Psoas muscle (tissue), 8 donors: ENCODE measurements around the gene AK9. TPM values are rescaled to one million over a fixed set of nuclear protein-coding genes. Genes with fewer than 3 reads are reported as not detected.
A peak's percentile ranks its signal among the peaks of the same experiment; 100 is the strongest.

Source experiments
- ATAC-seq, 4 donors: fragments of 200-7000 bp; cut with Tn5 transposase; one replicate each; pipeline ENCODE4 v1.9.1; 2020; ENCODE audit warnings: moderate library complexity in 3 of 4, mild to moderate bottlenecking in 2 of 4
- DNase-seq, 2 donors: peaks; one replicate each; pipeline ENCODE4 v3.0.0-alpha.2; 2020
- H3K27ac ChIP-seq: fragments of 200-600 bp; one replicate; pipeline ENCODE4 v1.8.0; 2022
- H3K27me3 ChIP-seq, 3 donors: fragments of 200-600 bp in 1 of 3; one replicate each; pipeline versions ENCODE4 v1.6.1 to v1.8.0; 2013 to 2022; ENCODE audit warnings: low read length in 2 of 3, mild to moderate bottlenecking in 2 of 3, moderate library complexity in 1 of 3; ENCODE audit not compliant: insufficient read depth in 3 of 3
- H3K36me3 ChIP-seq, 2 donors: fragments of 200-600 bp in 1 of 2; one replicate each; pipeline versions ENCODE4 v1.6.1 to v1.8.0; 2013 to 2022; ENCODE audit warnings: low read depth in 1 of 2, mild to moderate bottlenecking in 1 of 2, moderate library complexity in 1 of 2; ENCODE audit not compliant: insufficient read depth in 1 of 2
- H3K4me1 ChIP-seq: fragments of 200-600 bp; one replicate; pipeline ENCODE4 v1.8.0; 2022
- H3K4me3 ChIP-seq: fragments of 200-600 bp; one replicate; pipeline ENCODE4 v1.8.0; 2022; ENCODE audit warnings: mild to moderate bottlenecking
- H3K9me3 ChIP-seq: fragments of 200-600 bp; one replicate; pipeline ENCODE4 v1.8.0; 2022
- WGBS, 3 donors: extraction: QIAGEN DNeasy Blood & Tissue Kit; methylation state at CpG; one replicate each; pipeline versions ENCODE4 v1.1.6 to v1.1.7; 2013; 5-methylcytosine and 5-hydroxymethylcytosine counted together
- intact Hi-C, 2 donors: fragments of 100-400 bp; cut with DNase I; formaldehyde crosslinking; loops; one replicate each; pipeline versions ENCODE4 v1.11.0 to v1.14.2; 2022
- polyA plus RNA-seq, 3 donors: library from polyadenylated mRNA; stranded (reverse); fragments of 200-250 nt; gene quantifications; one replicate each; pipeline ENCODE4 v1.2.3, GENCODE V29; 2013
- total RNA-seq, 4 donors: library from RNA; stranded (reverse); fragmentation: NEBNext Ultra II Directional in 2 of 4; extraction: Animal tissue kit (Norgen Biotek cat#: 25700) in 2 of 4; gene quantifications; one replicate each; pipeline versions ENCODE4 v1.2.1 to v1.2.4, GENCODE V29; 2021 to 2023
- TF ChIP-seq, protein P1 (sequence below): fragments of 200-600 bp; IDR thresholded peaks from one replicate; pipeline ENCODE4 v1.8.0; 2022; ENCODE audit warnings: antibody characterized with exemption
- donor health status: healthy with polysubstance abuse.
- donor health status: DM: no; HTN: no; CAD: no; lungs with moderate emphysema.
- donor health status: Bipolar disorder and iron deficiency.
- donor health status: healthy.
- donor health status: DM: yes; HTN: yes; CAD: no.
- donor health status: DM: no; HTN: no; CAD: no.
- donor health status: DM: no; HTN: no; CAD: no.
- donor health status: DM: yes; HTN: yes; CAD: no.

AK9 gene
- total and polyA plus RNA-seq, 7 donors: 2.0 to 7.4 (median 5.3) TPM

DNA sequence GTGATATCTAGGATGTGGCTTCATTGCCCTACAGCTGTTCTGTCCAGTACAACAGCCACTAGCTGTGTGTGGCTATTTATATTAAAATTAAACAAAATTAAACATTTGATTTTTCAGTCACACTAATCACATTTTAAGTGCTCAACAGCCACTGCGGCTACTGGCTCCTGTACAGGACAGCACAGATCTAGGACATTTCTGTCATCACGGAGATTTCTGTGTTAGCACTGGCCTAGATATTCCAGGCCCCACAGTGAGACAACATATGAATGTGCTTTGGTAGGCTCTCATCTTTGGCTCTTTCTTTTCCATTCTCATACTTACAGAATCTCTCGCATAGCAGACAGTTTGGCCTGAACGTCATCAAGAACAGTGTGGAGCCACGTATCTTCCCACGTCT is 159.6 kb downstream of the AK9 start:
- ATAC-seq (no peak), DNase-seq (no peak)
- no peaks in the 10 kb centered on the region for H3K27me3 ChIP-seq
- H3K27ac ChIP-seq: no peak overlapping the region
- peaks cover 0 to 4% of the 10 kb centered on the region in 2 donors for H3K36me3 ChIP-seq
- H3K4me3 ChIP-seq: no peak overlapping the region
- 69 to 86% (median 79%) methylated on average over 6 of the region's 6 CpGs for WGBS, 3 donors
- H3K4me1 ChIP-seq: no peaks in the 10 kb centered on the region
- intact Hi-C loops: no loop called here
- TF ChIP-seq, protein P1, sequence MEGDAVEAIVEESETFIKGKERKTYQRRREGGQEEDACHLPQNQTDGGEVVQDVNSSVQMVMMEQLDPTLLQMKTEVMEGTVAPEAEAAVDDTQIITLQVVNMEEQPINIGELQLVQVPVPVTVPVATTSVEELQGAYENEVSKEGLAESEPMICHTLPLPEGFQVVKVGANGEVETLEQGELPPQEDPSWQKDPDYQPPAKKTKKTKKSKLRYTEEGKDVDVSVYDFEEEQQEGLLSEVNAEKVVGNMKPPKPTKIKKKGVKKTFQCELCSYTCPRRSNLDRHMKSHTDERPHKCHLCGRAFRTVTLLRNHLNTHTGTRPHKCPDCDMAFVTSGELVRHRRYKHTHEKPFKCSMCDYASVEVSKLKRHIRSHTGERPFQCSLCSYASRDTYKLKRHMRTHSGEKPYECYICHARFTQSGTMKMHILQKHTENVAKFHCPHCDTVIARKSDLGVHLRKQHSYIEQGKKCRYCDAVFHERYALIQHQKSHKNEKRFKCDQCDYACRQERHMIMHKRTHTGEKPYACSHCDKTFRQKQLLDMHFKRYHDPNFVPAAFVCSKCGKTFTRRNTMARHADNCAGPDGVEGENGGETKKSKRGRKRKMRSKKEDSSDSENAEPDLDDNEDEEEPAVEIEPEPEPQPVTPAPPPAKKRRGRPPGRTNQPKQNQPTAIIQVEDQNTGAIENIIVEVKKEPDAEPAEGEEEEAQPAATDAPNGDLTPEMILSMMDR: no peak
- no peaks in the 10 kb centered on the region for H3K9me3 ChIP-seq

DNA sequence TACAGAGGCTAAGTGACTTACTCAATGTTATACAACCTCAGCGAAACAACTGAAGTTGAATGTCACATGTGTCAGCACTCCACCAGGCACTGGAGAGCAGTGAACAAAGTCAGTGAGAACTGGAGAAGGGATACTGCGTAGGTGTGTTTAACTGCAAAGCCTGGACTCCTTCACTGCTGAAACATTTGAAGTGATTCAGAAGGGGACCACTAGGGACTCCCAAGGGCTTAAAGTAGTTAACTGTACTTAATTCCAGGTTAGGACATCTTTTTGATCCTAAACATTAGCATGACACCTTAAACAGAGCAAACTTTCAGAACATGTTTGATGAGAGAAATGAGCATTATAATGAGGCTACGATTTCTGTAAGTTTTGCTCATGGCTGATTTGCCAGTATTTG is 163.0 kb downstream of the AK9 start:
- intact Hi-C loops: loop anchor here (5.0 to 10.0 kb wide), 2 partner anchors 509 to 527 kb away; no protein-coding TSS in a partner anchor
- DNase-seq (no peak), ATAC-seq (no peak)
- Histone ChIP-seq H3K4me1 (no peaks in the 10 kb centered on the region), H3K4me3 (no peak overlapping the region), H3K27ac (no peak overlapping the region), H3K9me3 (peaks cover 10% of the 10 kb centered on the region), H3K36me3 (peaks cover 0 to 4% of the 10 kb centered on the region in 2 donors), H3K27me3 (no peaks in the 10 kb centered on the region)
- TF ChIP-seq, protein P1: no peak
- 88 to 95% (median 90%) methylated on average over 3 of the region's 3 CpGs for WGBS, 3 donors

DNA sequence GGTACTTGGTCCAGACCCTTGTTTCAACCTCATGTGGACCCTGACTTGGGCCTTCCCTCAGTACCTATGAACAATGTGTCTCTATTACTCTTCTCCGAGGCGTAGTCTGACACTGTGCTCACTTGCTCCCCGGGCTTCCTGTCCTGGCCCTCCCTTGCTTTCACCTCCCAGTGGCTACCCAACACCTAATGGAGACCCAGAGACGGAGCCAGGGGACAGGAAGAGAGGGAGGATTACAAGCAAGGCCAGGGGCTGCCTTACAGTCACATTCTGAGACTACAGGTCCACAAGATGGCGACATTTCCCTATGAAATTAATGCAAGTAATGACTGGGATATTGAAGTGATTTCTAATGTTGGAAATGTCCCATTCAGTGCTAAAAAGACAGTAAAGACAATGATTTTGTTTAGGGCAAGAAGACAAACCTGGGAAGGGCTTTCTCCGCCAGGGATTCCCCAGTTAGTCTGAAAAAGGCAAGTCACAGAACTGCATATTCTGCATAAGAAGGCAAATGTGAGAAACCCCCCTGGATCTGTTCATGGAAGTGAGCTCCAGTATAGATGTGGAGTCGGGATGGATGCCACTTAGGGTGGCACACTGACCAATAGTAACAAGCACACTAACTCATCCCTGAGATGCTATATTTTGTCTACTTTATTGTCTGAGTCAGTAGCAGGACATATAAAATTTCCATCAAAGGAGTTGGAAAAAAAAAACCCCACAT is 163.9 kb downstream of the AK9 start:
- Histone ChIP-seq H3K27me3 (no peaks in the 10 kb centered on the region), H3K4me1 (no peaks in the 10 kb centered on the region), H3K36me3 (no peaks in the 10 kb centered on the region), H3K27ac (no peak overlapping the region), H3K9me3 (peaks cover 10% of the 10 kb centered on the region), H3K4me3 (no peak overlapping the region)
- intact Hi-C loops: loop anchor here (5.0 to 10.0 kb wide), 2 partner anchors 510 to 528 kb away; no protein-coding TSS in a partner anchor
- ATAC-seq: peak in 2 of 4 donors; percentile 35 to 57
- DNase-seq: no peak
- 58 to 65% (median 65%) methylated on average over 7 of the region's 7 CpGs for WGBS, 3 donors
- TF ChIP-seq, protein P1: peak; percentile 47

DNA sequence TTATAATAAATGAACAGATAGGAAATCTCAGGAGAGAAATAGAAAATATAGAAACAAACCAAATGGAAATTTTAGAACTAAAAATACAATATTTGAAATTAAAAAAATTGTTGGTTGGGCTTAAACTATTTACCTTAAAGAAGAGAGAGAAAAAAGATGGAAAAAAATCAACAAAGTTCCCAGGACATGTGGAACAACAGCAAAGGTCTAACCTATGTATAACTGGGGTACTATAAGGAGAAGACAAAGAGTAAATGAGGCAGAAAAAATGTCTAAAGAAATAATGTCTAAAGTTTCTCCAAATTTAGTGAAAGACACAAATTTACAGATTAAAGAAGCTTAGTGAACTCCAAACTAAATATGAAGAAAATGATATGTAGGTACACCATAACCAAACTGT is 166.9 kb downstream of the AK9 start:
- H3K36me3 ChIP-seq: no peaks in the 10 kb centered on the region
- TF ChIP-seq, protein P1: no peak
- DNase-seq (no peak), ATAC-seq (no peak)
- no peak overlapping the region for H3K27ac ChIP-seq
- H3K4me3 ChIP-seq: no peak overlapping the region
- H3K9me3 ChIP-seq: peaks cover 10% of the 10 kb centered on the region
- intact Hi-C loops: loop anchor here in 1 of 2 donors (10.0 kb wide), 1 partner anchor 531 kb away; no protein-coding TSS in a partner anchor
- no peaks in the 10 kb centered on the region for H3K4me1 ChIP-seq
- no peaks in the 10 kb centered on the region for H3K27me3 ChIP-seq
